ENCODE measurements around the gene U2SURP. TPM values are rescaled to one million over a fixed set of nuclear protein-coding genes. Genes with fewer than 3 reads are reported as not detected.

The U2SURP gene
- total RNA-seq, 1 donor from 2014 or later: 156 TPM

GRCh38 chr3:143095813-143096212 is 94.4 kb downstream of the U2SURP start:
- TF ChIP-seq, protein P1, sequence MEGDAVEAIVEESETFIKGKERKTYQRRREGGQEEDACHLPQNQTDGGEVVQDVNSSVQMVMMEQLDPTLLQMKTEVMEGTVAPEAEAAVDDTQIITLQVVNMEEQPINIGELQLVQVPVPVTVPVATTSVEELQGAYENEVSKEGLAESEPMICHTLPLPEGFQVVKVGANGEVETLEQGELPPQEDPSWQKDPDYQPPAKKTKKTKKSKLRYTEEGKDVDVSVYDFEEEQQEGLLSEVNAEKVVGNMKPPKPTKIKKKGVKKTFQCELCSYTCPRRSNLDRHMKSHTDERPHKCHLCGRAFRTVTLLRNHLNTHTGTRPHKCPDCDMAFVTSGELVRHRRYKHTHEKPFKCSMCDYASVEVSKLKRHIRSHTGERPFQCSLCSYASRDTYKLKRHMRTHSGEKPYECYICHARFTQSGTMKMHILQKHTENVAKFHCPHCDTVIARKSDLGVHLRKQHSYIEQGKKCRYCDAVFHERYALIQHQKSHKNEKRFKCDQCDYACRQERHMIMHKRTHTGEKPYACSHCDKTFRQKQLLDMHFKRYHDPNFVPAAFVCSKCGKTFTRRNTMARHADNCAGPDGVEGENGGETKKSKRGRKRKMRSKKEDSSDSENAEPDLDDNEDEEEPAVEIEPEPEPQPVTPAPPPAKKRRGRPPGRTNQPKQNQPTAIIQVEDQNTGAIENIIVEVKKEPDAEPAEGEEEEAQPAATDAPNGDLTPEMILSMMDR (IDR thresholded peaks at IDR 0.05; ENCODE audit: unreplicated experiment): no peak
- H3K27ac Mint-ChIP-seq: no peak overlapping the region
- H3K27me3 Mint-ChIP-seq: no peaks in the 10 kb centered on the region
- DNase-seq (ENCODE audit: low spot score, unreplicated experiment): no peak
- no peak overlapping the region for H3K4me3 Mint-ChIP-seq (ENCODE audit: low read depth)
- H3K4me1 Mint-ChIP-seq (ENCODE audit: low read depth): peaks cover 1% of the 10 kb centered on the region
- no peaks in the 10 kb centered on the region for H3K36me3 Mint-ChIP-seq (ENCODE audit: insufficient read depth)
- H3K9me3 Mint-ChIP-seq (ENCODE audit: low read depth): peaks cover 7% of the 10 kb centered on the region

GRCh38 chr3:143098032-143098764 is 96.8 kb downstream of the U2SURP start:
- TF ChIP-seq, protein P1 (IDR thresholded peaks at IDR 0.05; ENCODE audit: unreplicated experiment): no peak
- H3K4me1 Mint-ChIP-seq (ENCODE audit: low read depth): peaks cover 1% of the 10 kb centered on the region
- no peak overlapping the region for H3K27ac Mint-ChIP-seq
- no peaks in the 10 kb centered on the region for H3K27me3 Mint-ChIP-seq
- no peak for DNase-seq (ENCODE audit: low spot score, unreplicated experiment)
- peaks cover 7% of the 10 kb centered on the region for H3K9me3 Mint-ChIP-seq (ENCODE audit: low read depth)
- no peak overlapping the region for H3K4me3 Mint-ChIP-seq (ENCODE audit: low read depth)
- no peaks in the 10 kb centered on the region for H3K36me3 Mint-ChIP-seq (ENCODE audit: insufficient read depth)

- TF ChIP-seq, protein P1 (IDR thresholded peaks at IDR 0.05; ENCODE audit: unreplicated experiment): no peak
- Mint-ChIP-seq H3K27ac (no peak overlapping the region), H3K4me1 (ENCODE audit: low read depth) (peaks cover 1% of the 10 kb centered on the region), H3K9me3 (ENCODE audit: low read depth) (peaks cover 7% of the 10 kb centered on the region), H3K36me3 (ENCODE audit: insufficient read depth) (no peaks in the 10 kb centered on the region), H3K4me3 (ENCODE audit: low read depth) (no peak overlapping the region), H3K27me3 (no peaks in the 10 kb centered on the region)
- DNase-seq (ENCODE audit: low spot score, unreplicated experiment): no peak
Measured at GRCh38 chr3:143099210-143099609, 97.8 kb downstream of the U2SURP start.

GRCh38 chr3:143099690-143100089 is 98.3 kb downstream of the U2SURP start:
- no peak for DNase-seq (ENCODE audit: low spot score, unreplicated experiment)
- no peaks in the 10 kb centered on the region for H3K27me3 Mint-ChIP-seq
- H3K9me3 Mint-ChIP-seq (ENCODE audit: low read depth): peaks cover 12% of the 10 kb centered on the region
- H3K27ac Mint-ChIP-seq: no peak overlapping the region
- no peak overlapping the region for H3K4me3 Mint-ChIP-seq (ENCODE audit: low read depth)
- H3K36me3 Mint-ChIP-seq (ENCODE audit: insufficient read depth): no peaks in the 10 kb centered on the region
- TF ChIP-seq, protein P1 (IDR thresholded peaks at IDR 0.05; ENCODE audit: unreplicated experiment): no peak
- H3K4me1 Mint-ChIP-seq (ENCODE audit: low read depth): peaks cover 1% of the 10 kb centered on the region

GRCh38 chr3:143100451-143100850 is 99.1 kb downstream of the U2SURP start:
- Mint-ChIP-seq H3K27ac (no peak overlapping the region), H3K4me3 (ENCODE audit: low read depth) (no peak overlapping the region), H3K4me1 (ENCODE audit: low read depth) (peaks cover 1% of the 10 kb centered on the region), H3K9me3 (ENCODE audit: low read depth) (peaks cover 18% of the 10 kb centered on the region), H3K27me3 (no peaks in the 10 kb centered on the region), H3K36me3 (ENCODE audit: insufficient read depth) (no peaks in the 10 kb centered on the region)
- DNase-seq (ENCODE audit: low spot score, unreplicated experiment): no peak
- TF ChIP-seq, protein P1 (IDR thresholded peaks at IDR 0.05; ENCODE audit: unreplicated experiment): no peak
